Colonic mucosa (tissue), 4 donors: ENCODE results near the gene RILP. TPM values are rescaled to one million over a fixed set of nuclear protein-coding genes. Genes with fewer than 3 reads are reported as not detected.

Experiments
- DNase-seq: peaks from one replicate; pipeline ENCODE4 v3.0.0-alpha.2; 2020
- H3K27ac ChIP-seq: fragments of 200-600 bp; one replicate; pipeline ENCODE4 v1.8.0; 2021
- H3K27me3 ChIP-seq: fragments of 200-600 bp; one replicate; pipeline ENCODE4 v1.8.0; 2021
- H3K36me3 ChIP-seq: fragments of 200-600 bp; one replicate; pipeline ENCODE4 v1.8.0; 2021
- H3K4me1 ChIP-seq: fragments of 200-600 bp; one replicate; pipeline ENCODE4 v1.8.0; 2021; ENCODE audit warnings: mild to moderate bottlenecking
- H3K4me3 ChIP-seq: fragments of 200-600 bp; one replicate; pipeline ENCODE4 v1.8.0; 2021
- H3K9ac ChIP-seq, 2 donors: one replicate each; pipeline ENCODE4 v1.7.0; 2013; ENCODE audit warnings: control low read depth in 2 of 2, low read depth in 2 of 2, low read length in 2 of 2
- H3K9me3 ChIP-seq: fragments of 200-600 bp; one replicate; pipeline ENCODE4 v1.8.0; 2021
- intact Hi-C: fragments of 100-400 bp; cut with DNase I; formaldehyde crosslinking; loops from one replicate; pipeline ENCODE4 v1.14.1; 2022
- total RNA-seq, 2 donors: library from RNA; stranded (reverse); fragmentation: NEBNext Ultra II Directional in 1 of 2; extraction: Animal tissue kit (Norgen Biotek cat#: 25700) in 1 of 2; gene quantifications; one replicate each; pipeline ENCODE4 v1.2.1, GENCODE V29; 2021
- TF ChIP-seq, protein P1 (sequence below): fragments of 200-600 bp; IDR thresholded peaks from one replicate; pipeline ENCODE4 v1.8.0; 2022; ENCODE audit warnings: antibody characterized with exemption, mild to moderate bottlenecking
- donor health status: healthy.
- donor health status: DM: no; HTN: no; CAD: no.
- donor health status: DM: no; HTN: no; CAD: no.

RILP gene
- total RNA-seq, 2 donors from 2014 or later: 35.7 to 40.4 TPM

GRCh38 chr17:1607971-1608320 is 41.7 kb downstream of the RILP start:
- H3K27ac ChIP-seq: no peak overlapping the region
- TF ChIP-seq, protein P1, sequence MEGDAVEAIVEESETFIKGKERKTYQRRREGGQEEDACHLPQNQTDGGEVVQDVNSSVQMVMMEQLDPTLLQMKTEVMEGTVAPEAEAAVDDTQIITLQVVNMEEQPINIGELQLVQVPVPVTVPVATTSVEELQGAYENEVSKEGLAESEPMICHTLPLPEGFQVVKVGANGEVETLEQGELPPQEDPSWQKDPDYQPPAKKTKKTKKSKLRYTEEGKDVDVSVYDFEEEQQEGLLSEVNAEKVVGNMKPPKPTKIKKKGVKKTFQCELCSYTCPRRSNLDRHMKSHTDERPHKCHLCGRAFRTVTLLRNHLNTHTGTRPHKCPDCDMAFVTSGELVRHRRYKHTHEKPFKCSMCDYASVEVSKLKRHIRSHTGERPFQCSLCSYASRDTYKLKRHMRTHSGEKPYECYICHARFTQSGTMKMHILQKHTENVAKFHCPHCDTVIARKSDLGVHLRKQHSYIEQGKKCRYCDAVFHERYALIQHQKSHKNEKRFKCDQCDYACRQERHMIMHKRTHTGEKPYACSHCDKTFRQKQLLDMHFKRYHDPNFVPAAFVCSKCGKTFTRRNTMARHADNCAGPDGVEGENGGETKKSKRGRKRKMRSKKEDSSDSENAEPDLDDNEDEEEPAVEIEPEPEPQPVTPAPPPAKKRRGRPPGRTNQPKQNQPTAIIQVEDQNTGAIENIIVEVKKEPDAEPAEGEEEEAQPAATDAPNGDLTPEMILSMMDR: no peak
- DNase-seq: no peak
- H3K36me3 ChIP-seq: no peaks in the 10 kb centered on the region
- intact Hi-C loops: no loop called here
- no peaks in the 10 kb centered on the region for H3K9me3 ChIP-seq
- no peaks in the 10 kb centered on the region for H3K4me1 ChIP-seq
- H3K27me3 ChIP-seq: no peaks in the 10 kb centered on the region
- H3K9ac ChIP-seq: no peak overlapping the region
- H3K4me3 ChIP-seq: no peak overlapping the region

DNA sequence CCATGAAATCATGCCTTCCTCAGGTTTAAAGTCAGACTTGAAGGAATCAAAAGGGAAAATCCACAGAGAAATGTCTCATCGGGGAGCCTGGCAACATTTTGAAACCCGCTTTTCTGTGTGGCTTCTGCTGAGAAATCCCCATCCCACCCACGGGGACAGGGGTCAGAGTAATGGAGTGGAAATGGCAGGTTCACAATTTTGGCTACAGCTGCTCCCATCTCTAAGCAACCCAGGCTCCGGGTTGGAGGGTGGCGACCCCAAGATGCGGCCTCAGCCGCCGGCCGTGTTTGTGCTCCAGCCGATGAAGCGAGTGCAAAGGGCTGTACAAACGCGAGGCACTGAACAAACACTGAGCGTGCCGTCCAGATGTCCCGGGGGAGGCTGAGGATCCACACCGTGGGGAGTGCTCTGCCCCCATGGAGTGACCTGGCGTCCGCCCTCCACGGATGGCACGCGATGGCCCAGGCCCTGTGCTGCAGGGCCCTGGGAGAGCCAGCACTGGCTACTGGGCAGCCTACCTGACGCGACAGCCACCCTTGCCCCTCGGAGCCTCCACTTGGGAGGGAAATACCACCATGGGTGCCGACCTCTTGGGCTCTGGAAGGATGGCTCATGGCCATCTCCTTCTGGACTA is 43.2 kb downstream of the RILP start:
- Histone ChIP-seq H3K9me3 (no peaks in the 10 kb centered on the region), H3K4me3 (no peak overlapping the region), H3K36me3 (no peaks in the 10 kb centered on the region), H3K9ac (no peak overlapping the region), H3K27ac (no peak overlapping the region), H3K27me3 (no peaks in the 10 kb centered on the region), H3K4me1 (no peaks in the 10 kb centered on the region)
- TF ChIP-seq, protein P1: no peak
- intact Hi-C loops: no loop called here
- no peak for DNase-seq

GRCh38 chr17:1605681-1606351 is 43.9 kb downstream of the RILP start:
- DNase-seq: no peak
- no peak overlapping the region for H3K27ac ChIP-seq
- H3K27me3 ChIP-seq: no peaks in the 10 kb centered on the region
- H3K9me3 ChIP-seq: no peaks in the 10 kb centered on the region
- H3K4me1 ChIP-seq: no peaks in the 10 kb centered on the region
- no peaks in the 10 kb centered on the region for H3K36me3 ChIP-seq
- TF ChIP-seq, protein P1: no peak
- no peak overlapping the region for H3K9ac ChIP-seq
- no peak overlapping the region for H3K4me3 ChIP-seq
- intact Hi-C loops: no loop called here

GRCh38 chr17:1604831-1605528 is 44.7 kb downstream of the RILP start:
- no peak overlapping the region for H3K27ac ChIP-seq
- H3K9ac ChIP-seq: no peak overlapping the region
- H3K36me3 ChIP-seq: no peaks in the 10 kb centered on the region
- no peaks in the 10 kb centered on the region for H3K9me3 ChIP-seq
- no peak for DNase-seq
- no peaks in the 10 kb centered on the region for H3K27me3 ChIP-seq
- H3K4me3 ChIP-seq: no peak overlapping the region
- TF ChIP-seq, protein P1: no peak
- no peaks in the 10 kb centered on the region for H3K4me1 ChIP-seq
- intact Hi-C loops: no loop called here

DNA sequence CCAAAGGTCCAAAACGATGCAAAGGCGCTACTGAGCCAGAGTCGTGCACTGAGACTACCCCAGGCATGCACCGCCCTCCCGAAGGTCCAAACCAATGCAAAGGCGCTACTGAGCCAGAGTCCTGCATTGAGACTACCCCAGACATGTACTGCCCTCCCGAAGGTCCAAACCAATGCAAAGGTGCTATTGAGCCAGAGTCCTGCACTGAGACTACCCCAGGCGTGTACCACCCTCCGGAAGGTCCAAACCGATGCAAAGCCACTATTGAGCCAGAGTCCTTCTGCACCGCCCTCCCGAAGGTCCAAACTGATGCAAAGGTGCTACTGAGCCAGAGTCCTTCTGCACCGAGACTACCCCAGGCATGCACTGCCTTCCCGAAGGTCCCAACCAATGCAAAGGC is 48.1 kb downstream of the RILP start:
- no peak for DNase-seq
- intact Hi-C loops: no loop called here
- TF ChIP-seq, protein P1: no peak

More for the DNA sequence above, 48.1 kb downstream of the RILP start:
- no peaks in the 10 kb centered on the region for H3K4me1 ChIP-seq
- H3K27me3 ChIP-seq: no peaks in the 10 kb centered on the region
- H3K36me3 ChIP-seq: no peaks in the 10 kb centered on the region
- H3K9ac ChIP-seq: no peak overlapping the region
- no peak overlapping the region for H3K27ac ChIP-seq
- no peaks in the 10 kb centered on the region for H3K9me3 ChIP-seq
- no peak overlapping the region for H3K4me3 ChIP-seq
